Parathyroid adenoma (tissue), 2 donors: ENCODE data around the gene CIDEC.

Experiments
- H2AFZ ChIP-seq: fragments of 300-600 bp; sonication (generic); one replicate; pipeline ENCODE4 v1.7.0; 2017; ENCODE audit warnings: antibody characterized with exemption, mild to moderate bottlenecking
- H3K27ac ChIP-seq: fragments of 300-600 bp; sonication (generic); one replicate; pipeline ENCODE4 v1.7.0; 2017
- H3K27me3 ChIP-seq: fragments of 300-600 bp; sonication (generic); one replicate; pipeline ENCODE4 v1.7.0; 2017; ENCODE audit warnings: low read length; ENCODE audit not compliant: control insufficient read depth, insufficient read depth
- H3K36me3 ChIP-seq: fragments of 300-600 bp; sonication (generic); one replicate; pipeline ENCODE4 v1.7.0; 2017; ENCODE audit warnings: low read length; ENCODE audit not compliant: control insufficient read depth, insufficient read depth
- H3K4me1 ChIP-seq: fragments of 300-600 bp; sonication (generic); one replicate; pipeline ENCODE4 v1.7.0; 2017; ENCODE audit warnings: control low read depth
- H3K4me2 ChIP-seq: fragments of 300-600 bp; sonication (generic); one replicate; pipeline ENCODE4 v1.7.0; 2017; ENCODE audit warnings: low read length
- H3K4me3 ChIP-seq: fragments of 300-600 bp; sonication (generic); one replicate; pipeline ENCODE4 v1.7.0; 2017; ENCODE audit warnings: low read depth, low read length
- H3K79me2 ChIP-seq: fragments of 300-600 bp; sonication (generic); one replicate; pipeline ENCODE4 v1.7.0; 2017; ENCODE audit warnings: control low read depth
- H3K9ac ChIP-seq: fragments of 300-600 bp; sonication (generic); one replicate; pipeline ENCODE4 v1.7.0; 2017; ENCODE audit warnings: mild to moderate bottlenecking
- H3K9me3 ChIP-seq: fragments of 300-600 bp; sonication (generic); one replicate; pipeline ENCODE4 v1.7.0; 2017; ENCODE audit warnings: low read length; ENCODE audit not compliant: control insufficient read depth
- CTCF ChIP-seq: fragments of 300-600 bp; sonication (generic); IDR thresholded peaks from one replicate; pipeline ENCODE4 v1.7.0; 2017; ENCODE audit warnings: antibody characterized with exemption, mild to moderate bottlenecking
- donor health status: primary hyperparathyroidism.

CIDEC gene

GRCh38 chr3:9837701-9838582 lies 42.1 kb downstream of the CIDEC start:
- no peaks in the 10 kb centered on the region for H3K9me3 ChIP-seq
- no peak overlapping the region for H3K4me2 ChIP-seq
- H3K4me1 ChIP-seq: no peaks in the 10 kb centered on the region
- H3K4me3 ChIP-seq: no peak overlapping the region
- H3K9ac ChIP-seq: no peak overlapping the region
- no peaks in the 10 kb centered on the region for H3K79me2 ChIP-seq
- no peaks in the 10 kb centered on the region for H3K27me3 ChIP-seq
- no peak overlapping the region for H3K27ac ChIP-seq
- no peak overlapping the region for H2AFZ ChIP-seq
- H3K36me3 ChIP-seq: no peaks in the 10 kb centered on the region
- TF ChIP-seq CTCF: no peak

GRCh38 chr3:9834520-9835380 lies 45.3 kb downstream of the CIDEC start:
- Histone ChIP-seq H3K9me3 (no peaks in the 10 kb centered on the region), H3K36me3 (no peaks in the 10 kb centered on the region), H3K9ac (no peak overlapping the region), H2AFZ (no peak overlapping the region), H3K27me3 (no peaks in the 10 kb centered on the region), H3K79me2 (no peaks in the 10 kb centered on the region), H3K4me3 (no peak overlapping the region), H3K4me1 (no peaks in the 10 kb centered on the region), H3K4me2 (no peak overlapping the region), H3K27ac (no peak overlapping the region)
- TF ChIP-seq CTCF: no peak

- no peaks in the 10 kb centered on the region for H3K36me3 ChIP-seq
- H3K4me2 ChIP-seq: no peak overlapping the region
- H3K27ac ChIP-seq: no peak overlapping the region
- H3K4me1 ChIP-seq: no peaks in the 10 kb centered on the region
- no peaks in the 10 kb centered on the region for H3K27me3 ChIP-seq
- H3K9ac ChIP-seq: no peak overlapping the region
- H3K4me3 ChIP-seq: no peak overlapping the region
- H3K9me3 ChIP-seq: no peaks in the 10 kb centered on the region
- TF ChIP-seq CTCF: no peak
- H2AFZ ChIP-seq: no peak overlapping the region
- no peaks in the 10 kb centered on the region for H3K79me2 ChIP-seq
These were observed 47.0 kb downstream of the CIDEC start for GRCh38 chr3:9833078-9833477.

- Histone ChIP-seq H2AFZ (no peak overlapping the region), H3K4me3 (no peak overlapping the region), H3K9ac (no peak overlapping the region), H3K79me2 (no peaks in the 10 kb centered on the region), H3K27ac (no peak overlapping the region), H3K27me3 (no peaks in the 10 kb centered on the region), H3K9me3 (no peaks in the 10 kb centered on the region), H3K4me1 (no peaks in the 10 kb centered on the region), H3K36me3 (no peaks in the 10 kb centered on the region), H3K4me2 (no peak overlapping the region)
- TF ChIP-seq CTCF: no peak
These were observed 48.8 kb downstream of the CIDEC start for GRCh38 chr3:9831253-9831652.
